Prostate gland (tissue), 2 donors: Measurements from ENCODE around the gene DPYD. TPM values are rescaled to one million over a fixed set of nuclear protein-coding genes. Genes with fewer than 3 reads are reported as not detected.

Experiments
- DNase-seq: peaks from one replicate; pipeline ENCODE4 v3.0.0-alpha.2; 2019; ENCODE audit warnings: low spot score
- H3K27ac ChIP-seq, 2 donors: fragments of 200-600 bp; sonication (generic); 2 replicates each; pipeline ENCODE4 v1.5.1; 2017 to 2019
- H3K27me3 ChIP-seq: fragments of 200-600 bp; sonication (generic); replicated peaks from 2 replicates; pipeline ENCODE4 v1.5.1; 2019; ENCODE audit not compliant: insufficient read depth
- H3K36me3 ChIP-seq, 2 donors: fragments of 200-600 bp; sonication (generic); 1 replicate in 1 of 2; 2 replicates in 1 of 2; pipeline versions ENCODE4 v1.5.1 to v1.8.1; 2017 to 2019
- H3K4me1 ChIP-seq: fragments of 200-600 bp; sonication (generic); replicated peaks from 2 replicates; pipeline ENCODE4 v1.5.1; 2019
- H3K4me3 ChIP-seq, 2 donors: fragments of 200-600 bp; sonication (generic); 2 replicates each; pipeline ENCODE4 v1.5.1; 2017 to 2019
- H3K9me3 ChIP-seq: fragments of 200-600 bp; sonication (generic); 2 replicates; pipeline ENCODE4 v1.5.1; 2017
- CTCF ChIP-seq, 4 experiments: fragments of 200-600 bp in 2 of 4; fragments of 450-650 bp in 2 of 4; sonication (generic) in 2 of 4; IDR thresholded peaks; 1 replicate in 3 of 4; 2 replicates in 1 of 4; pipeline ENCODE4 v1.5.1; 2016 to 2019; ENCODE audit warnings: antibody characterized with exemption in 4 of 4, mild to moderate bottlenecking in 2 of 4, moderate library complexity in 2 of 4
- POLR2A ChIP-seq: fragments of 450-650 bp; IDR thresholded peaks from one replicate; pipeline ENCODE4 v1.6.1; 2016; ENCODE audit warnings: antibody characterized with exemption, mild to moderate bottlenecking
- POLR2AphosphoS5 ChIP-seq: sonication (generic); formaldehyde crosslinking; IDR thresholded peaks from one replicate; pipeline ENCODE4 v1.6.1; 2017; ENCODE audit warnings: antibody characterized with exemption
- WGBS: methylation state at CpG from one replicate; pipeline ENCODE4 v1.1.5; 2018; 5-methylcytosine and 5-hydroxymethylcytosine counted together
- intact Hi-C: fragments of 100-400 bp; cut with DNase I; formaldehyde crosslinking; loops from one replicate; pipeline ENCODE4 v1.14.2; 2022
- total RNA-seq, 2 donors: library from RNA; depleted of rRNA; stranded (reverse); fragments of >200 nt; gene quantifications; one replicate each; pipeline ENCODE4 v1.1.0, GENCODE V29; 2016

Gene DPYD
- total RNA-seq, 2 donors from 2014 or later, result 18.2 to 19.7 TPM

GRCh38 chr1:97711858-97712257, 209.0 kb downstream of the DPYD start:
- intact Hi-C loops, result no loop called here
- Histone ChIP-seq H3K4me1 (no peaks in the 10 kb centered on the region), H3K9me3 (no peaks in the 10 kb centered on the region), H3K4me3 (no peak overlapping the region), H3K27me3 (no peaks in the 10 kb centered on the region), H3K36me3 (no peaks in the 10 kb centered on the region), H3K27ac (no peak overlapping the region)
- WGBS, result 93% methylated on average over 1 of the region's 1 CpG
- no peak for DNase-seq
- TF ChIP-seq POLR2AphosphoS5 (no peak), POLR2A (no peak), CTCF (IDR thresholded peaks at IDR 0.05) (no peak)

- H3K4me1 ChIP-seq, result no peaks in the 10 kb centered on the region
- TF ChIP-seq POLR2A (no peak), POLR2AphosphoS5 (no peak), CTCF (IDR thresholded peaks at IDR 0.05) (no peak)
- H3K9me3 ChIP-seq, result no peaks in the 10 kb centered on the region
- 71% methylated on average over 1 of the region's 1 CpG for WGBS
- H3K4me3 ChIP-seq, result no peak overlapping the region
- H3K27me3 ChIP-seq, result no peaks in the 10 kb centered on the region
- intact Hi-C loops, result no loop called here
- no peak overlapping the region for H3K27ac ChIP-seq
- no peak for DNase-seq
- no peaks in the 10 kb centered on the region for H3K36me3 ChIP-seq
These were observed 227.2 kb downstream of the DPYD start for GRCh38 chr1:97693601-97694000.

DNA sequence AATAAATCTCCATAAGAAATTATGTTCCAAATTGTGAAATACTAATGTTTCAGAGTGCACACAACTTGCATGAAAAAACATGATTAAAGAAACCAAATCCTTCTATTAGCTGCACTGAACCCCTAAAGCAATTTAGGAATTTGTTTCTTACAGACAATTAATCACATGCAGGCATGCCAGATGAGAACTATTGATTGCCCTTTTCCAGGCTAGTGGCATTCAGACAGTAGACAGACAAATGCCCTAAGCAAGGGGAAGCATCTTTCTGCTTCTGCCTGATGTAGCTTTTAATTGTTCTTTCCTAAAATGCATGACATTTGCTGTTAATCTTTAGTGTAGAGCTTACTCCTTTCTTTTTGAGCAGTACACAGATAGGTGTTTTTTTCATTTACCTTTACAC, 229.5 kb downstream of the DPYD start:
- TF ChIP-seq CTCF (IDR thresholded peaks at IDR 0.05), result no peak
- no peak for TF ChIP-seq POLR2AphosphoS5
- no peak for TF ChIP-seq POLR2A
- intact Hi-C loops, result no loop called here
- no peaks in the 10 kb centered on the region for H3K4me1 ChIP-seq

DNA sequence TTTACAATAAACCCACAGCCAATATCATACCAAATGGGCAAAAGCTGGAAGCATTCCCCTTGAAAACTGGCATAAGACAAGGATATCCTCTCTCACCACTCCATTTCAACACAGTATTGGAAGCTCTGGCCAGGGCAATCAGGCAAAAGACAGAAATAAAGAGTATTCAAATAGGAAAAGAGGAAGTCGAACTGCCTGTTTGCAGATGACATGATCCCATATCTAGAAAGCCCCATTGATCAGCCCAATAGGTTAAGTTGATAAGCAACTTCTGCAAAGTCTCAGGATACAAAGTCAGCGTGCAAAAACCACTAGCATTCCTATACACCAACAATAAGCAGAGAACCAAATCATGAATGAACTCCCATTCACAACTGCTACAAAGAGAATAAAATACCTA, 235.5 kb downstream of the DPYD start:
- DNase-seq, result no peak
- no peaks in the 10 kb centered on the region for H3K4me1 ChIP-seq
- H3K9me3 ChIP-seq, result no peaks in the 10 kb centered on the region
- H3K27me3 ChIP-seq, result no peaks in the 10 kb centered on the region
- H3K4me3 ChIP-seq, result no peak overlapping the region
- intact Hi-C loops, result no loop called here
- no peak overlapping the region for H3K27ac ChIP-seq
- no peak for TF ChIP-seq CTCF (IDR thresholded peaks at IDR 0.05)
- TF ChIP-seq POLR2AphosphoS5, result no peak
- H3K36me3 ChIP-seq, result no peaks in the 10 kb centered on the region
- WGBS, result 90% methylated on average over 2 of the region's 2 CpGs

More for the DNA sequence above, 229.5 kb downstream of the DPYD start:
- Histone ChIP-seq H3K4me3 (no peak overlapping the region), H3K27me3 (no peaks in the 10 kb centered on the region), H3K9me3 (no peaks in the 10 kb centered on the region), H3K36me3 (no peaks in the 10 kb centered on the region), H3K27ac (no peak overlapping the region)
- no peak for DNase-seq

- Histone ChIP-seq H3K9me3 (no peaks in the 10 kb centered on the region), H3K27ac (no peak overlapping the region), H3K4me3 (no peak overlapping the region), H3K36me3 (no peaks in the 10 kb centered on the region), H3K4me1 (no peaks in the 10 kb centered on the region), H3K27me3 (no peaks in the 10 kb centered on the region)
- intact Hi-C loops, result no loop called here
- no peak for DNase-seq
- TF ChIP-seq CTCF (IDR thresholded peaks at IDR 0.05), result no peak
- TF ChIP-seq POLR2AphosphoS5, result no peak
- TF ChIP-seq POLR2A, result no peak
These were observed 239.9 kb downstream of the DPYD start for GRCh38 chr1:97680894-97681293.
